Aorta (tissue), 5 donors: ENCODE measurements around the gene GARIN5A. TPM values are rescaled to one million over a fixed set of nuclear protein-coding genes. Genes with fewer than 3 reads are reported as not detected.

Source experiments
- ATAC-seq: fragments of 200-7000 bp; cut with Tn5 transposase; one replicate; pipeline ENCODE4 v1.9.1; 2022; ENCODE audit warnings: moderate library complexity; ENCODE audit not compliant: low FRiP score
- DNase-seq, 2 donors: peaks; one replicate each; pipeline ENCODE4 v3.0.0-alpha.2; 2020
- H3K27ac ChIP-seq, 2 donors: one replicate each; pipeline ENCODE4 v1.5.1; 2013; ENCODE audit warnings: low read length in 2 of 2, mild to moderate bottlenecking in 2 of 2, moderate library complexity in 2 of 2, control low read depth in 1 of 2, inconsistent platforms in 1 of 2, low read depth in 1 of 2
- H3K27me3 ChIP-seq, 2 donors: one replicate each; pipeline ENCODE4 v1.6.1; 2013; ENCODE audit warnings: control low read depth in 1 of 2, low read length in 1 of 2, mild to moderate bottlenecking in 1 of 2, moderate library complexity in 1 of 2; ENCODE audit not compliant: insufficient read depth in 2 of 2, control insufficient read depth in 1 of 2
- H3K36me3 ChIP-seq, 2 donors: one replicate each; pipeline ENCODE4 v1.6.1; 2013; ENCODE audit warnings: control low read depth in 1 of 2, low read length in 1 of 2, mild to moderate bottlenecking in 1 of 2; ENCODE audit not compliant: insufficient read depth in 2 of 2, control insufficient read depth in 1 of 2
- H3K4me1 ChIP-seq, 2 donors: one replicate each; pipeline ENCODE4 v1.6.1; 2013; ENCODE audit warnings: low read length in 2 of 2, control low read depth in 1 of 2, mild to moderate bottlenecking in 1 of 2, moderate library complexity in 1 of 2; ENCODE audit not compliant: insufficient read depth in 2 of 2, control insufficient read depth in 1 of 2
- H3K4me3 ChIP-seq, 2 donors: one replicate each; pipeline ENCODE4 v1.5.1; 2013; ENCODE audit warnings: low read length in 2 of 2, control low read depth in 1 of 2, mild to moderate bottlenecking in 1 of 2
- H3K9me3 ChIP-seq: one replicate; pipeline ENCODE4 v1.6.1; 2013; ENCODE audit warnings: mild to moderate bottlenecking, low read length; ENCODE audit not compliant: control insufficient read depth
- WGBS, 2 donors: extraction: QIAGEN DNeasy Blood & Tissue Kit; methylation state at CpG; one replicate each; pipeline ENCODE4 v1.1.7; 2013; 5-methylcytosine and 5-hydroxymethylcytosine counted together
- intact Hi-C, 2 donors: fragments of 100-400 bp; cut with DNase I; formaldehyde crosslinking; loops; one replicate each; pipeline versions ENCODE4 v1.14.2 to v1.15.0; 2022
- polyA plus RNA-seq, 2 donors: library from polyadenylated mRNA; stranded (reverse); fragments of 200-250 nt; gene quantifications; one replicate each; pipeline ENCODE4 v1.2.3, GENCODE V29; 2013
- total RNA-seq, 2 donors: library from RNA; stranded (reverse); fragmentation: NEBNext Ultra II Directional; extraction: Animal tissue kit (Norgen Biotek cat#: 25700); gene quantifications; one replicate each; pipeline ENCODE4 v1.2.1, GENCODE V29; 2021
- donor health status: healthy with polysubstance abuse.
- donor health status: Bipolar disorder and iron deficiency.
- donor health status: DM: no; HTN: no; CAD: no.
- donor health status: DM: no; HTN: no; CAD: no.
- donor health status: DM: yes; HTN: yes; CAD: no.

GARIN5A gene
- total and polyA plus RNA-seq, 4 donors, result not detected

GRCh38 chr19:50492303-50493052 lies 15.8 kb upstream of the GARIN5A start:
- H3K27me3 ChIP-seq, result no peaks in the 10 kb centered on the region
- no peak overlapping the region for H3K27ac ChIP-seq
- no peaks in the 10 kb centered on the region for H3K9me3 ChIP-seq
- ATAC-seq (no peak), DNase-seq (peak; percentile 39 to 48)
- WGBS, 2 donors, result 4 to 23% methylated on average over 9 to 12 of the region's 12 CpGs
- H3K4me3 ChIP-seq, result no peak overlapping the region
- no peaks in the 10 kb centered on the region for H3K4me1 ChIP-seq
- no peaks in the 10 kb centered on the region for H3K36me3 ChIP-seq
- intact Hi-C loops, result no loop called here

GRCh38 chr19:50490991-50491472 lies 14.4 kb upstream of the GARIN5A start:
- 18 to 30% methylated on average over 26 of the region's 26 CpGs for WGBS, 2 donors
- no peak for ATAC-seq
- Histone ChIP-seq H3K36me3 (no peaks in the 10 kb centered on the region), H3K4me1 (no peaks in the 10 kb centered on the region), H3K27me3 (no peaks in the 10 kb centered on the region), H3K4me3 (no peak overlapping the region), H3K27ac (no peak overlapping the region), H3K9me3 (no peaks in the 10 kb centered on the region)
- peak; percentile 34 to 58 for DNase-seq
- intact Hi-C loops, result no loop called here

GRCh38 chr19:50490411-50490811 lies 13.8 kb upstream of the GARIN5A start:
- Histone ChIP-seq H3K27me3 (no peaks in the 10 kb centered on the region), H3K36me3 (no peaks in the 10 kb centered on the region), H3K9me3 (no peaks in the 10 kb centered on the region), H3K4me1 (no peaks in the 10 kb centered on the region), H3K4me3 (no peak overlapping the region), H3K27ac (no peak overlapping the region)
- 95% methylated on average over 18 of the region's 18 CpGs for whole genome bisulfite sequencing, 2 donors
- intact Hi-C loops, result no loop called here
- DNase-seq (peak; percentile 42 to 71), ATAC-seq (no peak)

- DNase-seq, result peak; percentile 48 to 74
- Histone ChIP-seq H3K4me3 (no peak overlapping the region), H3K27me3 (no peaks in the 10 kb centered on the region), H3K9me3 (no peaks in the 10 kb centered on the region), H3K36me3 (no peaks in the 10 kb centered on the region), H3K4me1 (no peaks in the 10 kb centered on the region), H3K27ac (no peak overlapping the region)
- ATAC-seq, result peak; percentile 29
- intact Hi-C loops, result no loop called here
- 47 to 49% methylated on average over 24 of the region's 24 CpGs for WGBS, 2 donors
These were observed 12.9 kb upstream of the GARIN5A start for GRCh38 chr19:50489461-50490011.

GRCh38 chr19:50488389-50489194 lies 11.9 kb upstream of the GARIN5A start:
- Histone ChIP-seq H3K36me3 (peaks cover 0 to under 1% of the 10 kb centered on the region in 2 donors), H3K9me3 (no peaks in the 10 kb centered on the region), H3K4me1 (no peaks in the 10 kb centered on the region), H3K4me3 (no peak overlapping the region), H3K27ac (no peak overlapping the region), H3K27me3 (no peaks in the 10 kb centered on the region)
- ATAC-seq (no peak), DNase-seq (peak; percentile 36 to 52)
- 30 to 34% methylated on average over 13 of the region's 13 CpGs for WGBS, 2 donors
- intact Hi-C loops, result no loop called here

- Histone ChIP-seq H3K4me1 (no peaks in the 10 kb centered on the region), H3K27ac (no peak overlapping the region), H3K9me3 (no peaks in the 10 kb centered on the region), H3K27me3 (no peaks in the 10 kb centered on the region), H3K36me3 (peaks cover 0 to 4% of the 10 kb centered on the region in 2 donors), H3K4me3 (no peak overlapping the region)
- ATAC-seq, result no peak
- WGBS, 2 donors, result 74 to 77% methylated on average over 18 of the region's 18 CpGs
- DNase-seq, result peak in 1 of 2 donors; percentile 74
- intact Hi-C loops, result no loop called here
These were observed 10.3 kb upstream of the GARIN5A start for GRCh38 chr19:50486823-50487515.

- H3K4me1 ChIP-seq, result no peaks in the 10 kb centered on the region
- H3K36me3 ChIP-seq, result peaks cover 2 to 4% of the 10 kb centered on the region in 2 donors
- WGBS, 2 donors, result 83 to 88% methylated on average over 10 of the region's 10 CpGs
- DNase-seq (peak in 1 of 2 donors; percentile 27), ATAC-seq (no peak)
- H3K9me3 ChIP-seq, result no peaks in the 10 kb centered on the region
- no peaks in the 10 kb centered on the region for H3K27me3 ChIP-seq
- intact Hi-C loops, result no loop called here
- no peak overlapping the region for H3K4me3 ChIP-seq
- no peak overlapping the region for H3K27ac ChIP-seq
These were observed 8.8 kb upstream of the GARIN5A start for GRCh38 chr19:50485284-50485955.

- no peaks in the 10 kb centered on the region for H3K9me3 ChIP-seq
- H3K4me1 ChIP-seq, result no peaks in the 10 kb centered on the region
- no peak for ATAC-seq
- H3K4me3 ChIP-seq, result no peak overlapping the region
- H3K27ac ChIP-seq, result no peak overlapping the region
- peak in 1 of 2 donors; percentile 36 for DNase-seq
- intact Hi-C loops, result no loop called here
- H3K27me3 ChIP-seq, result no peaks in the 10 kb centered on the region
- H3K36me3 ChIP-seq, result peaks cover 4% of the 10 kb centered on the region in 2 donors
- WGBS, 2 donors, result 53 to 59% methylated on average over 10 of the region's 10 CpGs
These were observed 6.3 kb upstream of the GARIN5A start for GRCh38 chr19:50482916-50483315.
